B cell (primary cell): ENCODE results near the gene KARS1. TPM values are rescaled to one million over a fixed set of nuclear protein-coding genes. Genes with fewer than 3 reads are reported as not detected.
"Not testable (repeated sequence)": the region's sequence is repeated elsewhere in the genome, so short reads cannot be mapped to it uniquely, and the experiment has no call there.

Experiments used
- ATAC-seq: fragments of 200-7000 bp; cut with Tn5 transposase; one replicate; pipeline ENCODE4 v1.10.0; 2021; ENCODE audit warnings: low read depth, mild to moderate bottlenecking, moderate number of reproducible peaks, moderate library complexity
- CTCF ChIA-PET: fragments of 350-600 bp; sonication (Branson Sonifier 250); formaldehyde crosslinking; loops from one replicate; lab custom pipeline; 2021; ENCODE audit warnings: antibody characterized with exemption, inconsistent platforms; lab: Charles Lee
- POLR2A ChIA-PET: fragments of 350-600 bp; sonication (Branson Sonifier 250); formaldehyde crosslinking; loops from one replicate; lab custom pipeline; 2021; ENCODE audit warnings: antibody characterized with exemption; lab: Charles Lee
- DNase-seq: peaks from one replicate; pipeline ENCODE4 v3.0.0; 2013
- H2AFZ ChIP-seq: 2 replicates; pipeline ENCODE4 v1.6.1; 2012; ENCODE audit warnings: mild to moderate bottlenecking, low read depth, low read length; ENCODE audit not compliant: insufficient read depth, poor library complexity, severe bottlenecking
- H3K27ac ChIP-seq, 2 donors: 1 replicate in 1 of 2; 2 replicates in 1 of 2; pipeline ENCODE4 v1.5.1; 2012 to 2013; ENCODE audit warnings: low read length in 2 of 2, mild to moderate bottlenecking in 2 of 2, moderate library complexity in 1 of 2
- H3K27me3 ChIP-seq, 4 experiments: fragments of 200-600 bp in 1 of 4; sonication (generic) in 1 of 4; replicated peaks in 1 of 4; 1 replicate in 2 of 4; 2 replicates in 2 of 4; pipeline versions ENCODE4 v1.6.1 to v1.7.0; 2013 to 2016; ENCODE audit warnings: low read length in 3 of 4, mild to moderate bottlenecking in 2 of 4, mixed read lengths in 1 of 4, moderate library complexity in 1 of 4; ENCODE audit not compliant: insufficient read depth in 4 of 4, control insufficient read depth in 3 of 4; ENCODE audit errors: control extremely low read depth in 1 of 4
- H3K36me3 ChIP-seq, 2 experiments: replicated peaks in 1 of 2; 1 replicate in 1 of 2; 2 replicates in 1 of 2; pipeline versions ENCODE4 v1.6.1 to v1.7.1; 2013; ENCODE audit warnings: low read length in 1 of 2; ENCODE audit not compliant: insufficient read depth in 2 of 2, control insufficient read depth in 1 of 2; ENCODE audit errors: control extremely low read depth in 1 of 2, extremely low read depth in 1 of 2
- H3K4me1 ChIP-seq, 2 donors: fragments of 200-600 bp in 1 of 2; sonication (generic) in 1 of 2; 1 replicate in 1 of 2; 2 replicates in 1 of 2; pipeline versions ENCODE4 v1.5.1 to v1.6.1; 2013 to 2017; ENCODE audit warnings: low read length in 2 of 2; ENCODE audit not compliant: control insufficient read depth in 2 of 2, insufficient read depth in 2 of 2
- H3K4me2 ChIP-seq: replicated peaks from 2 replicates; pipeline ENCODE3; 2012; ENCODE audit warnings: mild to moderate bottlenecking, low read depth, low read length; ENCODE audit not compliant: poor library complexity, severe bottlenecking
- H3K4me3 ChIP-seq, 5 experiments: fragments of 200-600 bp in 1 of 5; sonication (generic) in 1 of 5; 1 replicate in 3 of 5; 2 replicates in 2 of 5; pipeline versions ENCODE4 v1.5.1 to v1.7.0; 2011 to 2016; ENCODE audit warnings: low read length in 4 of 5, mild to moderate bottlenecking in 4 of 5, low read depth in 2 of 5, control low read depth in 1 of 5, moderate library complexity in 1 of 5; ENCODE audit not compliant: insufficient read depth in 1 of 5; ENCODE audit errors: control extremely low read depth in 1 of 5, extremely low read depth in 1 of 5
- H3K79me2 ChIP-seq: fragments of 200-600 bp; sonication (generic); one replicate; pipeline ENCODE4 v1.6.0; 2016; ENCODE audit warnings: low read length; ENCODE audit not compliant: control insufficient read depth, insufficient read depth
- H3K9ac ChIP-seq: fragments of 200-600 bp; sonication (generic); 2 replicates; pipeline ENCODE4 v1.6.1; 2017; ENCODE audit warnings: mild to moderate bottlenecking, low read length, moderate library complexity
- H3K9me3 ChIP-seq, 3 donors: one replicate each; pipeline versions ENCODE4 v1.6.1 to v1.7.1; 2013; ENCODE audit warnings: low read length in 2 of 3; ENCODE audit not compliant: control insufficient read depth in 2 of 3, insufficient read depth in 1 of 3; ENCODE audit errors: control extremely low read depth in 1 of 3
- H4K20me1 ChIP-seq: 2 replicates; pipeline ENCODE4 v1.6.0; 2012; ENCODE audit warnings: mild to moderate bottlenecking, low read length; ENCODE audit not compliant: insufficient read depth, control insufficient read depth, poor library complexity, severe bottlenecking
- H3K27ac Mint-ChIP-seq: one replicate; pipeline ENCODE4 v1.8.0; 2021; ENCODE audit warnings: mixed read lengths
- H3K27me3 Mint-ChIP-seq: one replicate; pipeline ENCODE4 v1.8.0; 2021; ENCODE audit warnings: mixed read lengths
- H3K4me1 Mint-ChIP-seq: one replicate; pipeline ENCODE4 v1.8.0; 2021; ENCODE audit warnings: mixed read lengths
- H3K4me3 Mint-ChIP-seq: one replicate; pipeline ENCODE4 v1.8.0; 2021; ENCODE audit warnings: mixed read lengths
- H3K9me3 Mint-ChIP-seq: one replicate; pipeline ENCODE4 v1.8.0; 2022; ENCODE audit warnings: mixed read lengths; ENCODE audit not compliant: insufficient read depth
- CTCF ChIP-seq: fragments of 200-600 bp; IDR thresholded peaks from one replicate; pipeline ENCODE4 v1.8.0; 2022; ENCODE audit warnings: antibody characterized with exemption, mild to moderate bottlenecking
- EZH2 ChIP-seq: IDR thresholded peaks from 2 replicates; pipeline ENCODE4 v1.6.1; 2012; ENCODE audit warnings: borderline replicate concordance, low read depth, mild to moderate bottlenecking, moderate library complexity, low read length; ENCODE audit not compliant: insufficient read depth, poor library complexity, severe bottlenecking
- WGBS: methylation state at CpG from one replicate; pipeline ENCODE4 v1.1.5; 2013; ENCODE audit warnings: missing lambda C conversion rate; ENCODE audit not compliant: insufficient coverage; 5-methylcytosine and 5-hydroxymethylcytosine counted together
- intact Hi-C: fragments of 100-400 bp; cut with micrococcal nuclease; formaldehyde crosslinking; loops from one replicate; pipeline ENCODE4 v1.10.0; 2022
- polyA plus RNA-seq: library from polyadenylated mRNA; depleted of rRNA; stranded (reverse); fragments of >200 nt; gene quantifications from 2 replicates; pipeline ENCODE4 v1.2.3, GENCODE V29; 2012
- total RNA-seq, 2 donors: library from RNA; stranded (reverse); fragments of 120-200 nt in 1 of 2; gene quantifications; 1 replicate in 1 of 2; 2 replicates in 1 of 2; pipeline versions ENCODE4 v1.2.3 to v1.2.4, GENCODE V29; 2013 to 2022

Gene KARS1
- total and polyA plus RNA-seq, 2 donors (not counting 1 experiment from before 2014, with no cell fraction given), result 70.7 to 114 TPM

- H3K27ac Mint-ChIP-seq, ATAC-seq, H2AFZ ChIP-seq, H3K27me3 Mint-ChIP-seq, H3K9me3 ChIP-seq, H3K9ac ChIP-seq, H3K36me3 ChIP-seq, H3K4me3 Mint-ChIP-seq, H3K4me1 Mint-ChIP-seq, H3K27me3 ChIP-seq, intact Hi-C loops, H3K79me2 ChIP-seq, DNase-seq, H4K20me1 ChIP-seq, H3K4me2 ChIP-seq, H3K9me3 Mint-ChIP-seq, H3K27ac ChIP-seq, H3K4me3 ChIP-seq, CTCF ChIA-PET, H3K4me1 ChIP-seq: not testable (repeated sequence)
- 96% methylated on average over 5 of the region's 9 CpGs for WGBS
- POLR2A ChIA-PET, result interaction anchor here (0.6 kb wide), 1 partner anchor 1272 kb away, joined by 6 read pairs; no protein-coding TSS in a partner anchor
These were observed 55.5 kb downstream of the KARS1 start for GRCh38 chr16:75591927-75592326.

- no peaks in the 10 kb centered on the region for H3K27me3 Mint-ChIP-seq
- ChIA-PET CTCF (no interaction called here), POLR2A (interaction anchor here (0.6 kb wide), 2 partner anchors 9 to 1272 kb away, joined by 3 to 6 read pairs; no protein-coding TSS in a partner anchor)
- no peak for ATAC-seq
- H4K20me1 ChIP-seq, result no peaks in the 10 kb centered on the region
- intact Hi-C loops, result no loop called here
- H3K4me3 ChIP-seq, result no peak overlapping the region
- H3K27ac Mint-ChIP-seq, result no peak overlapping the region
- H2AFZ ChIP-seq, result no peak overlapping the region
- no peak overlapping the region for H3K9ac ChIP-seq
- H3K4me2 ChIP-seq, result no peak overlapping the region
- H3K9me3 ChIP-seq, result no peaks in the 10 kb centered on the region
- no peaks in the 10 kb centered on the region for H3K4me1 ChIP-seq
- WGBS, result 100% methylated on average over 2 of the region's 8 CpGs
- H3K36me3 ChIP-seq, result no peaks in the 10 kb centered on the region
- DNase-seq, result no peak
- no peaks in the 10 kb centered on the region for H3K4me1 Mint-ChIP-seq
- no peaks in the 10 kb centered on the region for H3K9me3 Mint-ChIP-seq
- no peak overlapping the region for H3K4me3 Mint-ChIP-seq
- H3K27ac ChIP-seq, result no peak overlapping the region
- no peaks in the 10 kb centered on the region for H3K79me2 ChIP-seq
- TF ChIP-seq CTCF (no peak), EZH2 (no peak)
- H3K27me3 ChIP-seq, result no peaks in the 10 kb centered on the region
These were observed 56.3 kb downstream of the KARS1 start for GRCh38 chr16:75590920-75591843.
